Mesothelial cell of epicardium (in vitro differentiated cells): Measurements from ENCODE around the gene S100P. TPM values are rescaled to one million over a fixed set of nuclear protein-coding genes. Genes with fewer than 3 reads are reported as not detected.

Experiments
- DNase-seq, 2 experiments: peaks; one replicate each; pipeline ENCODE4 v3.0.0; 2021; ENCODE audit warnings: low spot score in 2 of 2; ENCODE audit not compliant: unreplicated experiment in 2 of 2
- H3K27ac Mint-ChIP-seq: 2 replicates; pipeline ENCODE4 v1.8.0; 2021; ENCODE audit warnings: mixed read lengths
- H3K27me3 Mint-ChIP-seq: 2 replicates; pipeline ENCODE4 v1.8.0; 2021; ENCODE audit warnings: low read depth, mixed read lengths
- H3K36me3 Mint-ChIP-seq: 2 replicates; pipeline ENCODE4 v1.8.0; 2021; ENCODE audit warnings: mixed read lengths
- H3K4me1 Mint-ChIP-seq: 2 replicates; pipeline ENCODE4 v1.8.0; 2021; ENCODE audit warnings: mixed read lengths
- H3K4me3 Mint-ChIP-seq: 2 replicates; pipeline ENCODE4 v1.8.0; 2021; ENCODE audit warnings: mild to moderate bottlenecking, moderate library complexity, mixed read lengths
- H3K9me3 Mint-ChIP-seq: 2 replicates; pipeline ENCODE4 v1.8.0; 2021; ENCODE audit warnings: mixed read lengths
- CTCF ChIP-seq: fragments of 200-600 bp; sonication (generic); IDR thresholded peaks from one replicate; pipeline ENCODE4 v1.5.0; 2021; ENCODE audit warnings: antibody characterized with exemption; ENCODE audit not compliant: unreplicated experiment
- total RNA-seq: library from RNA; stranded (reverse); gene quantifications from 3 replicates; pipeline ENCODE4 v1.2.1, GENCODE V29; 2021

S100P gene
- total RNA-seq, 1 donor from 2014 or later: 1.1 TPM

- H3K36me3 Mint-ChIP-seq: no peaks in the 10 kb centered on the region
Measured at GRCh38 chr4:6715704-6716017, 22.0 kb downstream of the S100P start.

GRCh38 chr4:6716018-6716911 lies 22.6 kb downstream of the S100P start, which contains the start of gene BLOC1S4:
TSS of gene BLOC1S4 (plus strand) at chr4:6716174. CDS start at chr4:6716210, 36 bp downstream.
- no peak for TF ChIP-seq CTCF
- Mint-ChIP-seq H3K4me1 (peaks cover 28% of the 10 kb centered on the region), H3K4me3 (peak within 1 kb of the TSS; percentile 92), H3K9me3 (no peaks in the 10 kb centered on the region), H3K27me3 (peaks cover 6% of the 10 kb centered on the region), H3K27ac (peak within 1 kb of the TSS; percentile 97), H3K36me3 (no peaks in the 10 kb centered on the region)
- DNase-seq: peak; percentile 87 to 90

More at GRCh38 chr4:6715704-6716017, 22.0 kb downstream of the S100P start:
- peaks cover 28% of the 10 kb centered on the region for H3K4me1 Mint-ChIP-seq
- H3K9me3 Mint-ChIP-seq: no peaks in the 10 kb centered on the region
- no peak for TF ChIP-seq CTCF
- H3K27ac Mint-ChIP-seq: peak overlapping the region; percentile 97
- no peak for DNase-seq
- peaks cover 6% of the 10 kb centered on the region for H3K27me3 Mint-ChIP-seq
- H3K4me3 Mint-ChIP-seq: peak overlapping the region; percentile 92

- no peak for TF ChIP-seq CTCF
- no peaks in the 10 kb centered on the region for H3K9me3 Mint-ChIP-seq
- peaks cover 28% of the 10 kb centered on the region for H3K4me1 Mint-ChIP-seq
- peak overlapping the region; percentile 92 for H3K4me3 Mint-ChIP-seq
- peaks cover 6% of the 10 kb centered on the region for H3K27me3 Mint-ChIP-seq
- H3K27ac Mint-ChIP-seq: peak overlapping the region; percentile 93
- DNase-seq: no peak
- no peaks in the 10 kb centered on the region for H3K36me3 Mint-ChIP-seq
Measured at GRCh38 chr4:6716958-6717655, 23.4 kb downstream of the S100P start.

- Mint-ChIP-seq H3K27ac (no peak overlapping the region), H3K9me3 (no peaks in the 10 kb centered on the region), H3K4me1 (peaks cover 28% of the 10 kb centered on the region), H3K27me3 (no peaks in the 10 kb centered on the region), H3K4me3 (peak overlapping the region; percentile 11), H3K36me3 (no peaks in the 10 kb centered on the region)
- no peak for TF ChIP-seq CTCF
- DNase-seq: no peak
Measured at GRCh38 chr4:6718932-6719610, 25.4 kb downstream of the S100P start.

- no peak for TF ChIP-seq CTCF
- Mint-ChIP-seq H3K27me3 (no peaks in the 10 kb centered on the region), H3K36me3 (no peaks in the 10 kb centered on the region), H3K9me3 (no peaks in the 10 kb centered on the region), H3K4me3 (no peak overlapping the region), H3K27ac (no peak overlapping the region), H3K4me1 (peaks cover 28% of the 10 kb centered on the region)
- no peak for DNase-seq
Measured at GRCh38 chr4:6719611-6720179, 26.0 kb downstream of the S100P start.
